ENCODE results near the gene GAD1.

DNA sequence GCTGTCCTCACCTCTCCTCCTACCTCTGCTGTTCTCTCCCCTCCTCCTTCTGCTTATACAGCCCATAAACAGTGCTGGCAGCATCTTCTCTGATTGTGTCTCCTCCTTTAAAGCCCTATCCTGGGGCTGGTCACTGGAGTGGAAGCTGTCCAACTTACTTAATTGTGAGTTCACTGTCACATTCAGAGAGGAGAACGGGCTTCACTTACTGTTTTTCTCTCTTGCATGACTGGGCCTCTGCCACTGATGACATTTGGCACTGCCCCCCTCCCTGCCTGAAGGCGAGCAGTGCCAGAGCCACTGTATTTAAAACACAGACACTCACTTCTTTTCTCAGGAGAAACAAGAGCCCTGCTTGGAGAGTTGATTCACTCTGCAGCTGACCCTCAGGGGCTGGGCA lies 12.3 kb downstream of the GAD1 start:
- TF ChIP-seq CTCF (IDR thresholded peaks at IDR 0.05) (no peak), POLR2A (IDR thresholded peaks at IDR 0.05) (no peak)
